VCaP (cell line): ENCODE data around the gene CDKN2B-AS1.

ENCODE experiments used
- H3K27ac ChIP-seq: fragments of 450-650 bp; 2 replicates; pipeline ENCODE4 v1.5.1; 2017
- TF ChIP-seq, protein P1 (sequence below): fragments of 450-650 bp; conservative IDR thresholded peaks from 2 replicates; pipeline ENCODE4 v1.5.1; 2017; ENCODE audit warnings: mild to moderate bottlenecking, moderate library complexity

The CDKN2B-AS1 gene

DNA sequence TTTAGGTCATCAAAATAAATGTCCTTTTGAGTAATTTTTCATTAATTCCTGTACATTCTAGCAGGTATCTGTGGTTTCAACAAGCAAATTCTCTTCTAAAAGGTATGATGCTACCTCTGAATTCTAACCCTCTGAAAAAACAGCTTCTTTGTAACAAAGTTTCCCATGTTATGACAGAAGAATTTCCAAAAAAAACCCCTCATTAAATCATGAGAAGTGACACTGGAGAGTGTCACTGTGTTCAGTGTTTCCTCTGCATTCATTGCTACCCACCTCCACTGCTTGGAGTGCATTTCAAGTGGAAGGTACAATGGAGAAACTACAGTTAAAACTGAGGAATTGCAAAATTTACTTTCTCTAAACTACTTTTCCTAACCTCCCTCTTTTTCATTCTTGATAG, 10.5 kb upstream of the CDKN2B-AS1 start:
- no peak overlapping the region for H3K27ac ChIP-seq
- TF ChIP-seq, protein P1, sequence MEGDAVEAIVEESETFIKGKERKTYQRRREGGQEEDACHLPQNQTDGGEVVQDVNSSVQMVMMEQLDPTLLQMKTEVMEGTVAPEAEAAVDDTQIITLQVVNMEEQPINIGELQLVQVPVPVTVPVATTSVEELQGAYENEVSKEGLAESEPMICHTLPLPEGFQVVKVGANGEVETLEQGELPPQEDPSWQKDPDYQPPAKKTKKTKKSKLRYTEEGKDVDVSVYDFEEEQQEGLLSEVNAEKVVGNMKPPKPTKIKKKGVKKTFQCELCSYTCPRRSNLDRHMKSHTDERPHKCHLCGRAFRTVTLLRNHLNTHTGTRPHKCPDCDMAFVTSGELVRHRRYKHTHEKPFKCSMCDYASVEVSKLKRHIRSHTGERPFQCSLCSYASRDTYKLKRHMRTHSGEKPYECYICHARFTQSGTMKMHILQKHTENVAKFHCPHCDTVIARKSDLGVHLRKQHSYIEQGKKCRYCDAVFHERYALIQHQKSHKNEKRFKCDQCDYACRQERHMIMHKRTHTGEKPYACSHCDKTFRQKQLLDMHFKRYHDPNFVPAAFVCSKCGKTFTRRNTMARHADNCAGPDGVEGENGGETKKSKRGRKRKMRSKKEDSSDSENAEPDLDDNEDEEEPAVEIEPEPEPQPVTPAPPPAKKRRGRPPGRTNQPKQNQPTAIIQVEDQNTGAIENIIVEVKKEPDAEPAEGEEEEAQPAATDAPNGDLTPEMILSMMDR, result no peak

DNA sequence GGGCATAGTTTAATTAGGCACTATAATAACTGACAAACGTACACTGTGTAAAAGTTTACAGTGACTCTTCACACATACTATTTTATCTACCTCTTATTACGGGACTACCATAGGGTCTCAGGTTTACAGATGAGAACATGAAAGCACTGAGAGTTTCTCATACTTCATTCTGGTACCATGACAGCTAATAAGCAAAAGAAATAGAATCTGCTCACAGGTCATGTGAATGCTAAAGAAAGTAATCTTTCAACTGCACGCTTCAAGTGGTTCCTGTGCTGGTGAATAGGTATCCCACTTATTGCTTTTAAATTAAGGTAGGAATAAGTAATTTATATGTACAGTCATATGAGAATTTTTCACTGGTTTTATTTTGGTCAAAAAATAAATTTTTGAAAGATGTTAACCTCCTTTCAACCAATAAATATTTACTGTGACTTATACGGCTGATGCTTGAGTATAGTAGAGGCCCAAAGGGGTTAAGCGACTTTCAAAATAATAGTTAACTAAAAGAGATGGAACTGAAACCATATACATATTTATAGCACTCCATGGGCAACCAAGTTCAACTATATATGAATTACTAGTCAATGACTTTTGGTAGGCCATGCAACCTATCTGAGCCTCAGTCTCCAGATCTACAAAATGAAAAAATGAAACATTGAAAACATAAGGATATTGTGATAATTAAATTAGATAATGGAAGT, 8.5 kb upstream of the CDKN2B-AS1 start:
- TF ChIP-seq, protein P1, result no peak
- no peak overlapping the region for H3K27ac ChIP-seq

DNA sequence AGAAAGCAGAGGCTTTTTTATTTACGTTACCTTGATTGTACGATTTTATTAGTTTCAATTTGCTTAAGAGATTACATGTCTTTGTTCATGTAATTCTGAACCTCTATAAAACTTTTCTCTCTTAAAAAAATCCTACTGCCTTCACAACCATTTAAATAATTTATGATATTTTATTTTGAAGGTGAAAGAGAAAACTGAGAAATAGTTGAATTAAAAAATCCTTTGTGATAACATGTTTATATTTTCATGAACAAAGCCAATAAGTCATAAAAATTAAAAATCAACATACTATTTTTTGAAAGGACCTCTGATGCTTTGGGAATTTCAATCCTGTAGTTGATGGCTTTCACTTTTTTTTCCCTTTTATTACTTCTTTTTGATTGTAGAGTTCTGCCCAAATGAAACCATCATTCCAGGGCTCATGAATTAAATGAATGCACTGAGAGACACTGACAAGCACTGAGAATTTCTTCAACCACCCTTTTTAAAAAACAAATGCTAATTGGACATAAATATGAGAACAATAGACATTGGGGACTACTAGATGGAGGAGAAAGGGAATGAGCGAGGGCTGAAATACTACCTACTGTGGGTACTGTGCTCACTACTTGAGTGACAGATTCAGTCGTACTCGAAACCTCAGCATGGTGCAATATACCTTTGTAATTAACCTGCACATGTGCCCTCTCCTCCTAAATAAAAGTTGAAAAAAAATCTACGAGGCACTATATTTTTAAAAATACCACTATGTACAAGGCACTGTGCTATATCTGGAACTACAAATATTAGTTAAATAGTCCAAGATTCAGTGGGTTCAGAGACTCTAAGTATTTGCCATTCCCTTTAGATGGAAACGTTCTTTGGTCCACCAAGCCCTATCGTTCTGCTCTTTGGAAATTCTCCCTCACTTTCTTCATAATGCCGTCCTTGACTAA, 6.3 kb upstream of the CDKN2B-AS1 start:
- H3K27ac ChIP-seq, result no peak overlapping the region
- TF ChIP-seq, protein P1, result no peak

DNA sequence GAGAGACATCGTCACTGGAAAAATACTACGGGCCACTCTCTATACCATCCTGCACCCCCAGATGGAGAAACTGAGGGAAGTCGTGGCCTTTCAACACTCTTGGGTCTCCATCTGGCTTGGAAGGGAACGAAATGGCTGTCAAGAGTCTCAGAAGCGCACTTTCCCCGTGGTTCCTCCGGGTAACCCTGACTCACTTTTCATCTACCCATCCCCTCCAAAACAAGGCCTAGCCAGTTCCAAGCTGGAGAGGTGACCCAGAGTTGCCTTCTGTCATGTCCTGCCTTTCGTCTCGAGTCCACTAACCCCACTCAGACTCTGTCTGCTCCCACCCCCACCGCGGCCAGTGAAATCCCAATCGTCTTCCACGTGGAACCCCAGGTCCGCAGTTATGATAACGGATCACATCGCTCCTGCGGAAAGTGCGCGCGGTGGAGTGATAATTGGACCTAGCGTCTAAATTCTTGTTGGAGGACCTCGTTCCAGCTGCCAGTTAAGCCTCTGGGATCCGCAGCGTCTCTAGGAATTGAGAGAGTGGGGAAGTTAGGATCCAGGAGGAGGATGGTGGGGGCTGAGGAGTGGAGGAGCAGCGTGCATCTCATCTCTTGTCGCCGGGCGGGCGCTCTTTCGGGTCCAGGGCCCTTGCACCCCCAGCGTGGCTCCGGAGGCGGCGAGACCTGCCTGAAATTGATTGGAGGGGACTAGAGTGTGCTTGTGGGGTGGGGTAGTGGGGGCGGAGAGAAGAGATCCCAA, 5.0 kb upstream of the CDKN2B-AS1 start:
- H3K27ac ChIP-seq, result no peak overlapping the region
- TF ChIP-seq, protein P1, result no peak

DNA sequence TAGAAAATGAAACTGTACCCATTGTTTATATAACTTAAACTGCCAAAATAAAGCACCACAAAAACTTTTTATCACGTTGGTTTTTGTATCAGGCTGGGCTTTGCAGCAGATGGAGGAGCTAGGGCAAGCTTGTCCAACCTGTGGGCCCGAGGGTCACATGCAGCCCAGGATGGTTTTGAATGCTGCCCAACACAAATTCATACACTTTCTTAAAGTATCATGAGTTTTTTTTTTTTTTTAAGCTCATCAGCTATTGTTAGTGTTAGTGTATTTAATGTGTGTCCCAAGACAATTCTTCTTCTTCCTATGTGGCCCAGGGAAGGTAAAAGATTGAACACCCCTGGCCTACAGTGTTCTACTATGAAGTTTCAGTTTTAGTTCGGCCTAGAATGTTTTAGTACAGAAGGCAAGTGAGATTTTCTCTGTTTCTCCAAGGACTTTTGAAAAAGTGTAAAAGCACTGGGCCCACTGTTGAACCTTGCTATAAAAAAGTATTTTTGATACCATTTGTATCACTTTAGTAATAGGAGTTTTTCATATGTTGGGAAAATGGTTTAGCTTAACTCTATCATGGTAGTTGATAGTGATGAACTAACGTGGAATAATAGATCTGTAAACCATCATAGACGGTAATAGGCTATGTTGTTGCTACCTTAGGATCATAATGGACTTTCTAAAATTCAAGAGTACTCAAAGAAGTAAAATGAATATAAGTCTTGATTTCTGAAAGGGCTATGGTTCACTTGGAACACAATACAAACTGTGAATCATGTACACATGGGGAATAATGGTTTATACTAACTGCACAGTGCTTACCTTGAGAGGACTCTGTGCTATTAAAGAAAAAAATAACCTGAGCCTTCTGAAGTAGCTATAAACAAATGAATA, 3.3 kb upstream of the CDKN2B-AS1 start:
- TF ChIP-seq, protein P1, result no peak
- no peak overlapping the region for H3K27ac ChIP-seq

DNA sequence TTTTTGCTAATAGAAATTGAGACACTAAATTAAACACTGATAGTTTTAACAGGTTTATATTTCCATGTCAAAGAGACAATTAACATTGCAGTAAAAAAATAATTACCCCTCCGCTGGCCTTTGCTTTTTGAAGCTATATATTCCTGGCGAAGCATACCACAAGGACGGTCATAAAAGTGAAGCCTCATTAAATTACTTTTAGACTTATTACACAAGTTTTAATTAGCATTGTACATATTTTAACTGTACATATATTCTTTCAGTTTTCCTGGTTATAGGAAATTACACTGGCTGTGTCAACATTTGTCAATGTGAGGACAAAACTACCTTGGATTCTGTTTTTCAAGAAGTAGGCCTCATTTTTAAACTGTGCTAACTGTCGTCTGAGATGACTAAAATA, 1.6 kb upstream of the CDKN2B-AS1 start:
- TF ChIP-seq, protein P1, result no peak
- peak overlapping the region; percentile 70; the same call in 1 of the 2 replicates for H3K27ac ChIP-seq
